HG02884 (cell line): ENCODE measurements around the gene WIPF3.

Source experiments
- ATAC-seq: cut with Tn5 transposase; IDR thresholded peaks from one replicate; pipeline ENCODE4 v1.9.1; 2021; ENCODE audit warnings: mild to moderate bottlenecking, moderate library complexity; ENCODE audit not compliant: unreplicated experiment

The WIPF3 gene

GRCh38 chr7:29806208-29806994 is at the start of gene WIPF3:
TSS of gene WIPF3 (plus strand) at chr7:29806508. CDS start at chr7:29834725, 28,217 bp downstream.
- ATAC-seq: no peak

- no peak for ATAC-seq
Observed at GRCh38 chr7:29763266-29763665, 43.0 kb upstream of the WIPF3 start.

GRCh38 chr7:29764227-29764626 is 42.1 kb upstream of the WIPF3 start:
- no peak for ATAC-seq

GRCh38 chr7:29765490-29765889 is 40.8 kb upstream of the WIPF3 start:
- ATAC-seq: no peak

- no peak for ATAC-seq
Observed at GRCh38 chr7:29770371-29770770, 35.9 kb upstream of the WIPF3 start.

- ATAC-seq: no peak
Observed at GRCh38 chr7:29771081-29771816, 35.1 kb upstream of the WIPF3 start.

- no peak for ATAC-seq
Observed at GRCh38 chr7:29779017-29779416, 27.3 kb upstream of the WIPF3 start.

- no peak for ATAC-seq
Observed at GRCh38 chr7:29780346-29780745, 26.0 kb upstream of the WIPF3 start.

- ATAC-seq: no peak
Observed at GRCh38 chr7:29783671-29784070, 22.6 kb upstream of the WIPF3 start.

- ATAC-seq: no peak
Observed at GRCh38 chr7:29793507-29793906, 12.8 kb upstream of the WIPF3 start.

GRCh38 chr7:29794959-29795629 is 11.2 kb upstream of the WIPF3 start:
- ATAC-seq: no peak

- ATAC-seq: no peak
Observed at GRCh38 chr7:29795696-29796580, 10.4 kb upstream of the WIPF3 start.

- no peak for ATAC-seq
Observed at GRCh38 chr7:29797112-29797944, 9.0 kb upstream of the WIPF3 start.

- no peak for ATAC-seq
Observed at GRCh38 chr7:29798422-29798821, 7.9 kb upstream of the WIPF3 start.

- ATAC-seq: no peak
Observed at GRCh38 chr7:29801929-29802328, 4.4 kb upstream of the WIPF3 start.

- no peak for ATAC-seq
Observed at GRCh38 chr7:29805031-29805430, 1.3 kb upstream of the WIPF3 start.

- ATAC-seq: no peak
Observed at GRCh38 chr7:29805886-29806207, 461 bp upstream of the WIPF3 start.

- no peak for ATAC-seq
Observed at GRCh38 chr7:29806995-29807841, 910 bp downstream of the WIPF3 start.
